ENCODE results near the gene POU6F2.

Gene POU6F2

DNA sequence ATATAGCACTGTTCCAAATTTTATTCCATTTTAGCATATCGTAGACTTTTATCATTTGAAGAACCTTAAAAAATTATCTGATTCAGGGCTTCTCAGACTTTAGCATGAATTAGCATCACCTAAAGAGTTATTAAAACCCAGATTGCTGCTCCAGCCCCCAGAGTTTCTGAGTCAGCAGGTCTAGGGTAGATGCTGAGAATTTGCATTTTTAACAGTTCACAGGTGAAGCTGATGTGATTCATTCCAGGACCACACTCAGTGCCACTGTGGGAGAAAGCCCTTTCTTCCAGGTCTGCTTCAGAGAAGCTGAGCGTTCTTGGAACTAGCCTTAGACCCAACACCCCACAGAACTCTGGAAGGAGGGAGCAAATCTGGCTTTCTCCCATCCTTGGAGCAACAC, 414.4 kb downstream of the POU6F2 start:
- H3K27ac ChIP-seq (replicated peaks; ENCODE audit: low read length): no peak overlapping the region
- no peak overlapping the region for H2AFZ ChIP-seq (ENCODE audit: low read length)
- H3K14ac ChIP-seq (ENCODE audit: low read length): no peak overlapping the region
- no CpG with 5 or more reads among the region's 2 CpGs for WGBS, 2 donors (ENCODE audit: extremely low coverage in 2 of 2, insufficient read length in 2 of 2, insufficient replicate concordance in 1 of 2)
- no peak overlapping the region for H2BK15ac ChIP-seq (ENCODE audit: low read length)
- H3K18ac ChIP-seq (ENCODE audit: low read length): no peak overlapping the region
- H3K23ac ChIP-seq (ENCODE audit: low read depth, low read length, poor library complexity): no peak overlapping the region
- H3K4ac ChIP-seq (ENCODE audit: low read length): no peak overlapping the region
- H3K4me2 ChIP-seq (ENCODE audit: insufficient read depth, low read length, poor library complexity, severe bottlenecking): no peak overlapping the region
- peaks cover 0 to 5% (median 0%) of the 10 kb centered on the region in 3 experiments for H3K27me3 ChIP-seq (ENCODE audit: control insufficient read depth in 3 of 3, insufficient read depth in 3 of 3, low read depth in 1 of 3, low read length in 3 of 3)
- H4K91ac ChIP-seq (ENCODE audit: low read depth, low read length, poor library complexity): no peak overlapping the region
- no peaks in the 10 kb centered on the region for H3K36me3 ChIP-seq (replicated peaks in 1 of 2; ENCODE audit: control insufficient read depth in 2 of 2, insufficient read depth in 2 of 2, low read length in 2 of 2)
- no peaks in the 10 kb centered on the region for H3K79me1 ChIP-seq (ENCODE audit: low read depth, low read length)
- H3K4me1 ChIP-seq (ENCODE audit: control insufficient read depth in 2 of 2, insufficient read depth in 1 of 2, low read depth in 1 of 2, low read length in 2 of 2): peaks cover 0 to 3% of the 10 kb centered on the region in 2 donors
- H4K8ac ChIP-seq (ENCODE audit: low read depth, low read length): no peak overlapping the region
- H2BK12ac ChIP-seq (ENCODE audit: low read length): no peak overlapping the region
- H3K9ac ChIP-seq (ENCODE audit: low read depth, low read length, poor library complexity): no peak overlapping the region
- no peaks in the 10 kb centered on the region for H3K9me3 ChIP-seq (replicated peaks in 1 of 2; ENCODE audit: control insufficient read depth in 2 of 2, insufficient read depth in 1 of 2, low read depth in 1 of 2, low read length in 2 of 2)
- no peak for DNase-seq (ENCODE audit: low spot score)
- H2BK120ac ChIP-seq (ENCODE audit: low read depth, low read length): no peak overlapping the region
- no peak overlapping the region for H2BK5ac ChIP-seq (ENCODE audit: low read length)
- H2AK5ac ChIP-seq (ENCODE audit: low read depth, low read length): no peak overlapping the region
- no peak overlapping the region for H3K4me3 ChIP-seq (ENCODE audit: low read length in 2 of 2)

DNA sequence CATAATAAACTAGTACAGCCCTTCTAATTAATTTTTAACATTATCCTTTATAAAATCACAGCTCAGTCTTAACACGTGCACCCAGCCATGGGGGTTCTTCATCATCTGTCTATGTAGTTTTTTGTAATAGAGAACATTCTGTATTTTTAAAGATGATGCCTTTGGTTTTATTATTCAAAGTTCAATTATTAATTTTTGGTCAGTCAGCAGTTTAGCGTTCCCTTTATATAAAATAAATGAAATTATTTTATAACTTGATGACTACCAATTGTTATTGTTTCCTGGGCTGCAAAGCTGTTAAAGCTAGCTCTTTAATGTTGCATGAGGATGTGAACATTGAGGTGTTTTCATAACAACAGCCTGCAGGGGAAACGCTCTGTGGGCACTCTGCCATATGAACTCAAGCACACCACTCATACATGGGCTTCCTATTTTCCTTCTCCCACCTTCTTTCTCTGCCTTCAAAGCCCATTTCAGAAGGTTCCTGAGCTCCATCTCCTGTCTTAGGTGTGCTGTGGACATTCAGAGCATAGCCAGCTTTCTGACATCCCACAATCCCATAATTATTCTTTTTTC, 416.5 kb downstream of the POU6F2 start:
- Histone ChIP-seq H2BK120ac (ENCODE audit: low read depth, low read length) (no peak overlapping the region), H3K27me3 (ENCODE audit: control insufficient read depth in 3 of 3, insufficient read depth in 3 of 3, low read depth in 1 of 3, low read length in 3 of 3) (peaks cover 0 to 5% (median 0%) of the 10 kb centered on the region in 3 experiments), H4K91ac (ENCODE audit: low read depth, low read length, poor library complexity) (no peak overlapping the region), H3K4me2 (ENCODE audit: insufficient read depth, low read length, poor library complexity, severe bottlenecking) (no peak overlapping the region), H3K36me3 (replicated peaks in 1 of 2; ENCODE audit: control insufficient read depth in 2 of 2, insufficient read depth in 2 of 2, low read length in 2 of 2) (no peaks in the 10 kb centered on the region), H2BK15ac (ENCODE audit: low read length) (no peak overlapping the region), H3K27ac (replicated peaks; ENCODE audit: low read length) (no peak overlapping the region), H2AFZ (ENCODE audit: low read length) (no peak overlapping the region), H3K4ac (ENCODE audit: low read length) (no peak overlapping the region), H3K9ac (ENCODE audit: low read depth, low read length, poor library complexity) (no peak overlapping the region), H3K18ac (ENCODE audit: low read length) (no peak overlapping the region), H2AK5ac (ENCODE audit: low read depth, low read length) (no peak overlapping the region), H3K4me3 (ENCODE audit: low read length in 2 of 2) (no peak overlapping the region), H3K9me3 (replicated peaks in 1 of 2; ENCODE audit: control insufficient read depth in 2 of 2, insufficient read depth in 1 of 2, low read depth in 1 of 2, low read length in 2 of 2) (no peaks in the 10 kb centered on the region), H3K23ac (ENCODE audit: low read depth, low read length, poor library complexity) (no peak overlapping the region), H3K4me1 (ENCODE audit: control insufficient read depth in 2 of 2, insufficient read depth in 1 of 2, low read depth in 1 of 2, low read length in 2 of 2) (peaks cover 0 to 3% of the 10 kb centered on the region in 2 donors), H2BK5ac (ENCODE audit: low read length) (no peak overlapping the region), H3K79me1 (ENCODE audit: low read depth, low read length) (no peaks in the 10 kb centered on the region), H3K14ac (ENCODE audit: low read length) (no peak overlapping the region), H4K8ac (ENCODE audit: low read depth, low read length) (no peak overlapping the region), H2BK12ac (ENCODE audit: low read length) (no peak overlapping the region)
- no CpG with 5 or more reads among the region's 3 CpGs for WGBS, 2 donors (ENCODE audit: extremely low coverage in 2 of 2, insufficient read length in 2 of 2, insufficient replicate concordance in 1 of 2)
- no peak for DNase-seq (ENCODE audit: low spot score)

DNA sequence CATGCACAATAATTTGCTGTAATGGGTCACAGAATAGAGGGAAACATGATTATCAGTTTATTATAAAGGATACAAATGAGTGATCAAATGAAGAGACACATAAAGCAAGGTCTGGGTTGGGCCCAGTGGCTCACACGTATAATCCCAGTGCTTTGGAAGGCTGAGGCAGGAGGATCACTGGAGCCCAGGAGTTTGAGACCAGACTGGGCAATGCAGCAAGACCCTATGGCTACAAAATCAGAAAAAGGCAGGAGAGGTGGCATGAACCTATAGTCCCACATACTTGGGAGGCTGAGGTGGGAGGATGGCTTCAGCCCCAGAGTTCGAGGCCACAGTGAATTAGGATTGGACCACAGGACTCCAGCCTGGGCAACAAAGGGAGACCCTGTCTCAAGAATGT, 421.7 kb downstream of the POU6F2 start:
- H3K27me3 ChIP-seq (ENCODE audit: control insufficient read depth in 3 of 3, insufficient read depth in 3 of 3, low read depth in 1 of 3, low read length in 3 of 3): no peaks in the 10 kb centered on the region
- no peak overlapping the region for H4K91ac ChIP-seq (ENCODE audit: low read depth, low read length, poor library complexity)
- peaks cover 0 to 3% of the 10 kb centered on the region in 2 donors for H3K4me1 ChIP-seq (ENCODE audit: control insufficient read depth in 2 of 2, insufficient read depth in 1 of 2, low read depth in 1 of 2, low read length in 2 of 2)
- no peak overlapping the region for H4K8ac ChIP-seq (ENCODE audit: low read depth, low read length)
- H2BK15ac ChIP-seq (ENCODE audit: low read length): no peak overlapping the region
- no peak overlapping the region for H3K14ac ChIP-seq (ENCODE audit: low read length)
- H3K18ac ChIP-seq (ENCODE audit: low read length): no peak overlapping the region
- no peak overlapping the region for H3K23ac ChIP-seq (ENCODE audit: low read depth, low read length, poor library complexity)
- H2BK5ac ChIP-seq (ENCODE audit: low read length): no peak overlapping the region
- H2BK120ac ChIP-seq (ENCODE audit: low read depth, low read length): no peak overlapping the region
- H3K4me3 ChIP-seq (ENCODE audit: low read length in 2 of 2): no peak overlapping the region
- H3K79me1 ChIP-seq (ENCODE audit: low read depth, low read length): no peaks in the 10 kb centered on the region
- H2AK5ac ChIP-seq (ENCODE audit: low read depth, low read length): no peak overlapping the region
- no peak overlapping the region for H2BK12ac ChIP-seq (ENCODE audit: low read length)
- no peaks in the 10 kb centered on the region for H3K9me3 ChIP-seq (replicated peaks in 1 of 2; ENCODE audit: control insufficient read depth in 2 of 2, insufficient read depth in 1 of 2, low read depth in 1 of 2, low read length in 2 of 2)
- no peak overlapping the region for H3K4me2 ChIP-seq (ENCODE audit: insufficient read depth, low read length, poor library complexity, severe bottlenecking)
- H3K4ac ChIP-seq (ENCODE audit: low read length): no peak overlapping the region
- no CpG with 5 or more reads among the region's 2 CpGs for WGBS, 2 donors (ENCODE audit: extremely low coverage in 2 of 2, insufficient read length in 2 of 2, insufficient replicate concordance in 1 of 2)
- H3K36me3 ChIP-seq (replicated peaks in 1 of 2; ENCODE audit: control insufficient read depth in 2 of 2, insufficient read depth in 2 of 2, low read length in 2 of 2): no peaks in the 10 kb centered on the region
- DNase-seq (ENCODE audit: low spot score): no peak
- no peak overlapping the region for H2AFZ ChIP-seq (ENCODE audit: low read length)
- no peak overlapping the region for H3K9ac ChIP-seq (ENCODE audit: low read depth, low read length, poor library complexity)
- H3K27ac ChIP-seq (replicated peaks; ENCODE audit: low read length): no peak overlapping the region

DNA sequence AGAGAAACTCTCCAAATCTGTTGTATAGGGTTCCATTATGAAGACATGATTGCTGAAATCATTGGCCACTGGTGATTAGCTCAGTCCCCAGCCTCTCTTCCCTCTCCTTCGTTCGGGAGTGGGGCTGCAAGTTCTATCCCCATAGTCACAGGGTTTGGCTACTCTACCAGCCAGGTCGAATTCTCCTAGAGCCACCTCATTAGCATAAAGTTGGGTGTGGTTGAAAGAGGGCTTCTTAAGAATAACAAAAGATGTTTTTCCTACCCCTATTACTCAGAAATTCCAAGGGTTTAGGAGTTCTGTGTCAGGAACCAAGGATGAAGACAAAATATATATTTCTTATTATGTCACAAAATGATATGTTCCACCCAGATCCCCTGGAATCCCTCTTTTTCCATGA, 422.3 kb downstream of the POU6F2 start:
- Histone ChIP-seq H3K27me3 (ENCODE audit: control insufficient read depth in 3 of 3, insufficient read depth in 3 of 3, low read depth in 1 of 3, low read length in 3 of 3) (no peaks in the 10 kb centered on the region), H2AFZ (ENCODE audit: low read length) (no peak overlapping the region), H2BK12ac (ENCODE audit: low read length) (no peak overlapping the region), H3K4ac (ENCODE audit: low read length) (no peak overlapping the region), H3K18ac (ENCODE audit: low read length) (no peak overlapping the region), H3K9me3 (replicated peaks in 1 of 2; ENCODE audit: control insufficient read depth in 2 of 2, insufficient read depth in 1 of 2, low read depth in 1 of 2, low read length in 2 of 2) (no peaks in the 10 kb centered on the region), H2AK5ac (ENCODE audit: low read depth, low read length) (no peak overlapping the region), H3K4me2 (ENCODE audit: insufficient read depth, low read length, poor library complexity, severe bottlenecking) (no peak overlapping the region), H3K9ac (ENCODE audit: low read depth, low read length, poor library complexity) (no peak overlapping the region), H2BK120ac (ENCODE audit: low read depth, low read length) (no peak overlapping the region), H2BK5ac (ENCODE audit: low read length) (no peak overlapping the region), H2BK15ac (ENCODE audit: low read length) (no peak overlapping the region), H3K14ac (ENCODE audit: low read length) (no peak overlapping the region), H3K27ac (replicated peaks; ENCODE audit: low read length) (no peak overlapping the region), H3K4me1 (ENCODE audit: control insufficient read depth in 2 of 2, insufficient read depth in 1 of 2, low read depth in 1 of 2, low read length in 2 of 2) (peaks cover 0 to 3% of the 10 kb centered on the region in 2 donors), H3K23ac (ENCODE audit: low read depth, low read length, poor library complexity) (no peak overlapping the region), H3K4me3 (ENCODE audit: low read length in 2 of 2) (no peak overlapping the region), H3K79me1 (ENCODE audit: low read depth, low read length) (no peaks in the 10 kb centered on the region), H4K91ac (ENCODE audit: low read depth, low read length, poor library complexity) (no peak overlapping the region), H4K8ac (ENCODE audit: low read depth, low read length) (no peak overlapping the region), H3K36me3 (replicated peaks in 1 of 2; ENCODE audit: control insufficient read depth in 2 of 2, insufficient read depth in 2 of 2, low read length in 2 of 2) (no peaks in the 10 kb centered on the region)
- no peak for DNase-seq (ENCODE audit: low spot score)
- WGBS, 2 donors (ENCODE audit: extremely low coverage in 2 of 2, insufficient read length in 2 of 2, insufficient replicate concordance in 1 of 2): no CpG with 5 or more reads among the region's 3 CpGs

Measured in neuronal stem cell (in vitro differentiated cells).